Activated CD4-positive, alpha-beta T cell treated with anti-CD3 and anti-CD28 coated beads, Interleukin-2, Interleukin-6, amounts not matched to agents 100 ng/mL and 50 ng/mL, durations not matched to agents 16 hours and 8 hours (primary cell): ENCODE results near the gene PPDPF.
"Not testable (repeated sequence)": the region's sequence is repeated elsewhere in the genome, so short reads cannot be mapped to it uniquely, and the experiment has no call there.

Experiments used
- DNase-seq: peaks from one replicate; pipeline ENCODE4 v3.0.0-alpha.2; 2020

The PPDPF gene, protein sequence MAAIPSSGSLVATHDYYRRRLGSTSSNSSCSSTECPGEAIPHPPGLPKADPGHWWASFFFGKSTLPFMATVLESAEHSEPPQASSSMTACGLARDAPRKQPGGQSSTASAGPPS

DNA sequence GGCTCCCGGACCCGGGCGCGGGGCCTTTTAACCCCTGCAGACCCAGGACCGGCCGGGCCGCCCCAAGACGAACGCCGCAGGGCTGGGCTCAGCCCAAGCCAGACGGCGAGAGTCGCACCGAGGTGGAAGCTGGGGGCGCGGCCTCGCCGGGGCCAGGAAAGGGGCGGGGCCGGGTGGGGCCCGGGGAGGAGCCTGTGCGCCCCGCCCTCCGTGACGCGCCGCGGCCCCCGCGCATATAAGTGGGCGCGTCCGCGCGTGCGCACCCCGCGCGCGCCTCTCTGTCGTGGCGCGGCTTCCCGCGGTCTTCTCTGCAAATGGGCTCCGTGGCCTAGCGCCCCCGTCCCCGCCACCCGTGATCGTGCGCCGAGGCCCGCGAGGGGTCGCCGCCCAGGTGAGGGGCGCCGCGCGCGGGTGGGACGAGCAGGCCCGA is at the start of gene PPDPF:
PPDPF (plus strand) TSS at position 262 of the 430 bp plus-strand sequence. CDS start 544 bp downstream, outside the sequence.
- peak; percentile 90 for DNase-seq

DNA sequence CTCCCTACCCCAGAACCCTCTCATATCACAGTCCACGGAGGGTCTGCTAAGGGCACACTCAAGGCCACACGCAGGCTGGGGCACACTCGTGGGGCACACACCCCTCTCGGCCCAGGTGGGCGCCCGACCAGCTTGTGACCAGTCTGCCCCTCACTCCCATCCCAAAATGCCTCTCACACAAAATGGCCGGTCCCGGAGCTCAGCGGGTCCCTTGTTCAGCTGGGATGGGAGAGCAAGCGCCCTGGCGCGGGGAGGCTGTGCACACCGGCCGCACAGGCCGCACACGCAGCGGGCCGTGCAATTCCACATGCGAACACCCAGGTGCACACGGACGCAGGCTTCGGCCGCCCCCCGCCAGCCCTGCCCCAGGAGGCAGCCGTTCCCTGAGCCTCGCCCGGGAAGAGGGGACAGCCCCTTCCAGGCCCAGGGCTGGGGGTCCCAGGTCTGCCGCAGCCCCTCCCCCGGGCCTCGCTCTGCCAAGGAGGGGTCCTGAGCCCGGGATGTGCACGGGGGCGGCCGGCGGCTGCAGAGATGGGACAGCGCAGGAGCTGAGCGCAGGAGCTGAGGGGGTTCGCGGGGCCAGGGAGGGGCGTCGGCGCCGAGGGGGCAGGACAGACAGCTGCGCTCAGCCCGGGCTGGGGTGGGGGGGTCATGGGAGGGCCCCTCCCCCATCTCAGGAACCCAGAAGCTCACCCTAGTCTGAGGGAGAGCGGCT is 49.4 kb upstream of the PPDPF start:
- no peak for DNase-seq

DNA sequence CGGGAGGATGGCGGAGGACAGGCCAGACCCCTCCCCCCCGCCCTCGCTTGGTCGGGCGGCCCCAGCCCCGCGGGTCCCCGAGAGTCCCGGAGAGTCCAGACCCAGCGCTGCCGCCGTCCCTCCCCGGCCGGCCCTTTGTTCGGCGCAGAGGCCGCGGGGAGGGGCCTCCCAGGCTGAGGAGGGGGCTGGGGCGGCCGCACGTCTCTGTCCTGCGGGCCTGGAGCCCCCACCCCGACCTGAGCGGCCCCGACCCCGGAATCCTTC is 48.9 kb upstream of the PPDPF start:
- DNase-seq: no peak

DNA sequence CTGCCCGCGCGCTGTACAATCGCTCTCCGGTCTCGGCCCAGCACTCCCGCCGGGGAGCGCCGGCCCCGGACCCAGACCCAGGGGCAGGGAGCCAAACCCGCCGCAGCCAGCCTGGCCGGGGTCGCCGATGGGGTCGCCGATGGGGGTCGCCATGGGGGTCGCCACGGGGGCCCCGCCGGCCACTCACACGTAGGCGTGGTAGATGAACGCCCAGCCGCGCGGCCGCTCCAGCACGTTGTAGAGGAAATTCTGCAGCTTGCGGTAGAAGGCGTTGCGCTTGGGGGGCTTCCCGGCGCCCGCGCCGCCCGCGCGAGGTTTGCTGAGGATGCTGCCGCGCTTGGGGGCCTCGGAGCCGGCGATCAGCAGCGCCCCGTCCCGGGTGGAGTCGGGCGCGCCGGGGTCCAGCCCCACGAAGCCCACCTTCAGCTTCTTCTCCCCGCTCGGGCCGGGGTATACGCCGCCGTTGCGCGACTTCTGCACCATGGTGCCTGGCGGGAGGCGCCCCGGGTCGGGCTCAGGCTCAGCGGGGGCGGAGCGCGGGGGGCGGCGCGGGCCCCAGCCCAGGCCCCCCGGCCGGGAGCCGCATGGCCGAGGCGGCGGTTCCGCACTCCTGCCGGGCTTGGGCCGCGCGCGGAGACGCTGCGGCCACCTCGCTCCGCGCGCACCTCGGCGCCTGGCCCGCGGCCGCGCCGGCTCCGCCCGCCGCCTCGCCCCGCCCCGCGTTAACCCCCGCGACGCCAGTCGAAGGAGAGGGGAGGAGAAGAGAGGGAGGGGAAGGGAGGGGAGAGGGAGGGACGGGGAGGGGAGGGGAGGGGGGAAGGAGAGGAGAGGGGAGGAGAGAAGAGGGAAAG is 48.4 kb upstream of the PPDPF start, which contains the start of gene KCNQ2:
KCNQ2 (minus strand) TSS at position 675 of the 851 bp plus-strand sequence; CDS start at position 483, 192 bp downstream.
- DNase-seq: no peak

DNA sequence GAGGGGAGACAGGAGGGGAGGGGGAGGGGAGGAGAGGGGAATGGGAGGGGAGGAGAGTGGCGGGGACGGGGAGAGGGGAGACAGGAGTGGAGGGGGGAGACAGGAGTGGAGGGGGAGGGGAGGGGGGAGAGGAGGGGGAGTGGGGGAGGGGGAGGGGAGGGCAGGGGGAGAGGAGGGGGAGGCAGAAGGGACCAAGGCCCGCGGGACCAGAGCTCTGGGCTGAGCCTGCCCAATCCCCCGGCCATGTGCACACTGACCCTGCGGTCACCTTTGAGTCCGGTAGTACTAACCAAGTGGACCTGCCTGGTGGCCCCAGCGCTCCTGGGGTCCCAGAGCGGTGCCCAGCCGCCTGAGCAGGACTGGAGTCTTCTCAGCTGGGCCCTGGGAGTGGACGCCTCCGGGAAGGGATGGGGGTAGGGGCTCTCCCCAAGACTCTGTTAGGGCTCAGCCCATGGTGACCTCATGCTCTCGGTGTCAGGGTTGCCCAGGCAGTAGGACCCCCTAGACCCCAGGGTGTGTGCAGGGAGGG is 47.6 kb upstream of the PPDPF start:
- no peak for DNase-seq

DNA sequence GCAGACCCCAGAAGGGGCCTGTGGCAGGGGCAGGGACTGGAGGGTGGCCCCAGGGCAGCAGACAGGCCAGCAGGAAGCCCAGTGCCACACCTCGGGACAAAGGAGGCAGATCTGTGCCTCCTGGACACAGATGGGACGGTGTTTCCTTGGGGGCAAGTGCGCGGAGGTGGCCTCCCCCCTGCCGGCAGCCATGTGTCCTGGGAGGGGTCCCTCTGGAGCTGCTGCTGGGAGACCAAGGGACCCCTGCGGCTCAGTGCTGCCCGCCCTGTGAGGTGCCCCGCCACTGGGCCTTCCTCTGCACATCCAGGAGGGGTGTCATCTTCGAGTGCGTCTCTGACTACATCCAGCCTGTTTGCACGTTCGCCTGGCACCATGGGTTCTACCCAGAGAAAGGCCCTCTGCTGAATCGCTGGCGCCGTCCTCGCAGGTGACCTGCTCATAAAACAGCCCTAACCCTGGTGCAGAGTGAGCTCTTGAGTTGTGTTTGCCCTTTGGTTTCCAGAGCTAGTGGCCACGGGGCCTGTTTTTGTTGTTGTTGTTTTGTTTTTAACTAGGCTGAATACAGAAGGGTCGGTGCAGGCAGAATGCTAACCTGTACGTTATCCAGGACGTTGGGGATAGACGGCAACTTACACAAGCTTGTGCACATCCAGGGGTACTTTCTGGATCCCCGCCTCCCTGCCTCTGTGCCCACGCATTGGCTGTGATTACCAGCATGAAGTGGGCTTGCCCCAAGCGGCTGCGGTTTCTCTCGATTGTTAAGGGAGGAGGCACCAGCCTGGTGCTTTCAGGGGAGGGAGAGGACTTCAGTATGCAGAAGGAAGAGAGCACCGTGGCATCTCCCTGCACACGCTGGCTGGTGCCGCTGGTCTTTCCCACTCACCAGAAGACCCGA is 46.8 kb upstream of the PPDPF start:
- DNase-seq: no peak

DNA sequence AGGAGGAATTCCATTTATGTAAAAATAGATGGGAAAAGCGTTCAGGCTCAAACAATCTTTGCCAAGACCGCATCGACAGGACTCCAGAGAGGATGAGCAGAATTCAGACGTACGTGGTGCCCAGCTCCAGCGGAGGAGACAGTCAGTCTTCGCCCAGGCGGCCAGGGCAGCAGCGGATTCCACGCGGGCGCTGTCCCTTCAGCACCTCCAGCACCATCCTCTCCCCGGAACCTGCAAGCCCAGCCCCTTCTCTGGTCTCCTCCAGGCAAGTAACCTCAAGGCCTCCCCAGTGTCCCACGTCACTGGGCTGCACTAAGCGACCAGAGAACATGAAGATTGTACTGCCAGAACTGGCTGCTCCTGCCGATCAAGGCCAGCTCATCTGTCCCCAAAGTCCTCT is 45.4 kb upstream of the PPDPF start:
- no peak for DNase-seq

DNA sequence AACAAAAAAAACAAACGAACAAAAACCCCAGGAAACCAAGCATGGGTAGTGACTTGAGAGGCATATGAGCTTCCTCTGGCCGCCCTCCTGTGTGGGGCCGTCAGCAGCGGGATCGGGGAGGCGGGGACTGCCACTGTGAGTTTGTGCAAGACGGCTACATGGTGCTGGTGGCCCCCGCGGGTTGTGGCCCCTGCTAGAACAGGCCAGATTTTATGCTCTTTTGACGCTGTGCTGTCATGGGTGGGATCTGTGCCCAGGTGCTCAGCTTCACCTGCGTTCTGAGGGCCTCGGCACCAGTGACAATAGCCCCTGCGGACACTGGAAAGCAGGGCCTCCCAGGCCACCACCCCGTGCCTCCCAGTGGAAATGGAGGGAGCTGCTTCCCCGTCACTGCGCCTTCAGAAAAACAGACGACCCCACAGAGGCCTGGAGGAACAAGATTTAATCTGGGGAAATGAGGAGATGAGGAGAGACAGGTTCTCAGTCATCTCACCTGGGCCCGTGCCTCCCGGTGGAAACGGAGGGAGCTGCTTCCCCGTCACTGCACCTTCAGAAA is 43.4 kb upstream of the PPDPF start:
- DNase-seq: no peak

DNA sequence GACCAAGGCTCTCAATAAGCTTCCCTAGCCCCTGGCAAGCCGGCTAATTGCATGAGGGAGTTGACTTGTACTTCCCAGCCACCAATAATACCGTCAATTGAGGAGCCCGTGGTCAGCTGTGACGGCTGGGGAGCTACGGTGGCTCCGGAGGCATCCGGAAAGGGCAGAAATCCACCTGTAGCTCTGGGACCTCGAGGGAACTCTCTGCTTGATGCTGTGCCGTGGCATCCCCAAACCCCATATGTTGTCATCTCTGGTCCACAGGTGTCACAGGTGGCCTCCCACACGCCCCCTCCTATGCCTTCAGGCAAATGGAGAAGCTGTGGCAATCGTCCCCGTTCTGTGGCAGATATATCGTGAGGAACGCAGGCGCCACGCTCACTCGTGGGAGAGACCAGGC is 42.6 kb upstream of the PPDPF start:
- no peak for DNase-seq

DNA sequence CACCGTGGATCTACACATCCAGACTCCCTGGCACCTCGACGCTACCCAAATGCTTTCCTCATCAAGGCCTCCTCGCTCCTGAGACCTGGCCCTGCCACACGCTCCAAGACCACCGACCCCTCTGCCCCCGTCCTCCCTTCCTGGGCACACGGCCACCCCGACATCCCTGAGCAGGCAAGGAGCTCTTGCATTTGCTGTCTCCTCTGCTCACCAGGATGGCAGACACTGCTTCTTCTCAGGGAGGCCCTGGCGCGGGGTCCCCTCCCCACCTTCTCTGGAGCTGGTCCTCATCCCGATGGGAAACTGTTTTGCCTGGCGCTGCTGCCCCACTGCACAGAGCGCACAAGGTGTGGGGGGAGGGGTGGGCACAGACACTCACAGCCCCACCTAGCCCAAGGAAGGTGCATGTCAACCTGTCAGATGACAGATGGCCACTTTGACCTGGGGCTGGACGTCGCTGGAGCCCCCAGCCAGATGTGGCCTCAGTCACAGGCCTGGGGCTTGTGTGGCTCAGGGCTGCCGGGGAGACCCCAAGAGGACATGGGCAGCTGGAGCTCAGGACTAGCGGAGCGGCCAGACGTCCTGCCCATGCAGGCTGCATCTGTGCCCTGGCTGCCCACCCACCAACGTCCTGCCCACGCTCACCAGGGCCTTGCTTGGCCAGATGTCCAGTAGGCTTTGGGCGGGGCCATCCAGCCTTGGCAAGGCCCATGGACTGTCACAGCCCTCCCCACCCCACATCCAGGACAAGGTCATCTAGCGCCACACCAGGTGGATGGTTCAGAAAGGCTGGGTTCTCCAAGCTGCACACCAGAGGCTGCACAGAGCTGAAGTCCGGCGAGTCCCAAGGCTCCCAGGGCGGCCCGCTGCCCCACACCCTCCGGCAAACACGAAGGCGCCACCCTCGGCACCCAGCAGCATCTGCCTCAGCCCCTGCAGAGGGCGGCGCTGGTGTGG is 41.9 kb upstream of the PPDPF start:
- no peak for DNase-seq

DNA sequence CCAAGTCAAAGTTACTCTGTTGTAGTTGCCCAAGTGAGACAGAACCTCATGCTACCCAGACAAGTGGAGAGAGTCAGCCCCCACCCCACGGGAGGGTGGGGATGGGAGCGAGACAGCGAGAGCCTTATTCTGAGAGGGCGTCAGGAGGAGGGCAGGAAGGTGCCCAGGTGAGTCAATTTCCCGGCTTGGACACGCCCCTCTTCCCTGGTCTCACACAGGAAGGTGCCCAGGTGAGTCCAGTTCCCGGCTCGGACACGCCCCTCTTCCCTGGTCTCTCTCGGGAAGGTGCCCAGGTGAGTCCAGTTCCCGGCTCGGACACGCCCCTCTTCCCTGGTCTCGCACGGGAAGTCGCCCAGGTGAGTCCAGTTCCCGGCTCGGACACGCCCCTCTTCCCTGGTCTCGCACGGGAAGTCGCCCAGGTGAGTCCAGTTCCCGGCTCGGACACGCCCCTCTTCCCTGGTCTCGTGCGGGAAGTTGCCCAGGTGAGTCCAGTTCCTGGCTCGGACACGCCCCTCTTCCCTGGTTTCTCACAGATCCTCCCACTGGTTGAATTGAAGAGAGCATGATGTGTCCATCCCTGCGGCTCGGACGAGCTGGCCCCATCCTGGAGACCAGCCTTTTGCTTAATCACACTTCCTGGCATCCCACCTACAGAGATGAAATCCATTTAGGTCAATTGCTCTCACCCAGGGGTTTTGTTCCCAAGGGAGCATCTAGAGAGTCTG is 40.7 kb upstream of the PPDPF start:
- not testable (repeated sequence) for DNase-seq

DNA sequence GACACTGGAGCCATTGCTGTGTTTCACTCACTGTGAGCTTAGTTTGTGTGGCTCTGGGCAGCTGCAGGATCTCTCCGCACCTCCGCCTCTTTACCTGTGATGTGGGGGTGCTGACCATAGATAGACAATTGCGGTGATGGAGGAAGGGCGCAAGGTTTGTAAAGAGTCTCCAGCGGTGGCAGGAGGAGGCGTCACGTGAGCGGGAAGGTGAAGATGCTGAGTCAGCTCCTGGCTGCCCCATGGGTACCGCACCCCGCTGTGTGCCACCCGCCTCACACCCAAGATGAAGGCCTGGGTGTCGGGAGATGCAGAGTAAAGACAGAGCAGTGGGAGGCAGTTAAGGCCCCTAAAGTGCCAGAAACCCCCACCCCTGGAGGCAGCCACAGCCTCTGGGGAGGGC is 39.1 kb upstream of the PPDPF start:
- no peak for DNase-seq

DNA sequence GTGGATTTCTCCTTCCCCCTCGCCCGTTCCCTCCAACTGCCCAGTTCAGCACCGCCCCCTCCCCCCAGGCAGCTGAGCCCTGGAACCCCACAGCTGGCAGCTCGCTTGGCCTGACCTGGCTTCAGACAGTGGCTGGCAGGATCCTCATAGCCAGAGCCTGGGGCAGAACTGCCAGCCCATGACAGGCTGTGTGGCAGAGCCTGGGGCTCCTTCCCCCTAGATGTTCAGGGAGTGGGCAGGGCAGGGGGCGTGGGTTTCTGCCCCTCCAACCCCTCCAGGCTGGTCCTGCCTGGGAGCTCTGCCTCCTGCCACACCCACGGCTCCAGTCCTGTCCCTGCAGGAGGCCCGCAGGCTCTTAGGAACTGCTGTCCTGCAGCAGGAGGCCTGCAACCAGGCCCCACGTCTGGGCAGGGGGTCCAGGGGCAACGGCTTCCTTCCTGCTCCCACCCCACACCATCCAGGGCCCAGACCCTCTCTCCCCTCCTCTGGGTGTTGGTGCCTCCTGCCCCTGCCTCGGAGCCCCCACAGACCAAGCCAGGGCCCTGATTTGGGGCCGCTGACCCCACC is 38.5 kb upstream of the PPDPF start:
- no peak for DNase-seq

DNA sequence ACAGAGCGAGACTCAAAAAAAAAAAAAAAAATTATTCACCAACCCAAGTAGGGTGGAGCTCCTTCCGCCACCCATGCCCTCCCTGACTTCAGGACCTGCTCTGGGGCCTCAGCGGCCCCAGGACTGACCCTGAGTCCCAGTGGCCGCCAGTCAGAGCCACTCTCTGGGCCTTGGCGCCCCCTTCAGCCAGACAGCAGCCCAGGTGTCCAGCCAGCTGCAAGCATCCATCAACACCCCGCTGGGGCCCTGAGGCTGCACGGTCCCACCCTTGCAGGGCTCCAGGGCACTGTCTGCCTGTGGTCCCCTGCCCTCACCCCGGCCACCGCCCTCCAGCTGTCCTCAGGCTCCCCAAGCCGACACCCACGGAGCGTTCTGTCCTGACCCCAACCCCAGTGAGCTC is 36.7 kb upstream of the PPDPF start:
- DNase-seq: no peak

DNA sequence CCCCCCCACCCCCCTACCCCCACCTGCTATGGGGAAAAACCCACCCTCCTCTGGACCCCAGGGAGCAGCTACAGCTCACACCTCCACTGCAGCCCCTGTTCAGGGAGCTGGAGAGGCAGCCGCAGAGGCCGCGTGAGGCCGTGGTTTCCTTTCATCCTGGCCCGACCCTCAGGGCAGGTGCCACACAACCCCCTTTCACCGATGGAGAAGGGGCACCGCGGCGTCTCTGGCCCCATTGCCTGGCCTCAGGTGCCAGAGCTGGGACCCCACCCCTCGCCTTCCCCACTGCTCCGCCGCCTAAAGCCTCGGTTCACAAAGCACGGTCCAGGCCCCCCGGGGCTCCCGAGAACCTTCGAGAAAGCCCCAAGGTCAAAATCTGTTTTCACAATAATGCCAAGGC is 36.3 kb upstream of the PPDPF start:
- no peak for DNase-seq

DNA sequence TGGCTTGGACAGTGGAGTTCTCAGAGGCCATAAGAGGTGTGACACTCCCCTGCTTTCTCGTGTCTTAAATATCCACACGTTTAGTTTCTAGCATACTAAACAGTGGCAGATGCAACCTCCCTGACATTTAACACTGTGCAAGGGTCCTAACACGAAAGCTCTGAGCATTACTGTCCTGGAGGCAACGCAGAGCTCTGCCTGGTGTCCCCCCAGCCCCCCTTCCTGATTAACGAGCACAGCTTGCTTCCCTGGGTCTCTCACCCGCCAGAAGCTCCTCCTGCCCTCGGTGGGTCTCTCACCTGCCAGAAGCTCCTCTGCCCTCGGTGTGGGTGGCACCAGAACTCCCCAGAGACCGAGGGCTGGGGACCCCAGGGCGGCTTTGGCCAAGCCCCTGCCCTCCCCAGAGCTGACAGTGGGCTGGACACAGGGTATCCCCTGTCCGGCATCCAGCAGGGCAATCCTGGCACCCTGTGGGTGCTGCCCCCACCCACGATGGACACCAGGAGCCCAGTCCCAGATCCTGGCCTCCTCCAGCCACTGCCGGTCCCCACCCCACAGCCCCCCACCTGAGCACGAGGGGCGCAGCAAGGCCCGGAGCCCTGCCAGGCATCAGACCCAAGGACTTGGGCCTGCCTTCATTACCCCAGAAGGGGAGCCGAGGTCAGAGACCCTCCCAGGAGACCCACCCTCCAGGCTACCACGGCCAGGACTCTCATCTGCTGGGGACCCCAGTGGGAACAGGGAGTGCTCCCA is 35.7 kb upstream of the PPDPF start:
- no peak for DNase-seq

DNA sequence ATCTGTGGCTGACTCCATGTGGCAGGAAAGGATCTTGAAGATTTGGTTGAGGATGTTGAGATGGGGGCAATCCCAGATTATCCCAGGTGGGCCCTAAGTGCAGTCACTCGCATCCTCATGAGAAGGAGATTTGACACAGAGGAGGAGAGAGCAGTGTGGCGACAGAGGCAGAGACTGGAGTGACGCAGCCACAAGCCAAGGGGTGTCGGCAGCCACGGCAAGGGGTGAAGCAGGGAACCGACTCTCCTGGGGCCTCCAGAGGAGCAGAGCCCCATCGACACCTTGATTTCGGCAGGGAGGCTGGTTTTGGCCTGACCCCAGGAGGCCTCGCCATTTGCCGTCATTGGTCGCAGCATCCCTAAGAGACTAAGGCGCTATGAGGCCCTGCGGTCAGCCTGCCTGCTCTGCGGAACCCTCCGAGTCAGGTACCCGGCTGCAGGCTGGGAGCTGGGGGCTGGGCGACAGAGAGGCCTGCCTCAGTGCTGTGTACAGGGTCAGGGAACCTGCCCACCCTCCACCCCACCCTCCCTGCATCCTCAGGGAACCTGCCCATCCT is 34.2 kb upstream of the PPDPF start:
- DNase-seq: no peak

DNA sequence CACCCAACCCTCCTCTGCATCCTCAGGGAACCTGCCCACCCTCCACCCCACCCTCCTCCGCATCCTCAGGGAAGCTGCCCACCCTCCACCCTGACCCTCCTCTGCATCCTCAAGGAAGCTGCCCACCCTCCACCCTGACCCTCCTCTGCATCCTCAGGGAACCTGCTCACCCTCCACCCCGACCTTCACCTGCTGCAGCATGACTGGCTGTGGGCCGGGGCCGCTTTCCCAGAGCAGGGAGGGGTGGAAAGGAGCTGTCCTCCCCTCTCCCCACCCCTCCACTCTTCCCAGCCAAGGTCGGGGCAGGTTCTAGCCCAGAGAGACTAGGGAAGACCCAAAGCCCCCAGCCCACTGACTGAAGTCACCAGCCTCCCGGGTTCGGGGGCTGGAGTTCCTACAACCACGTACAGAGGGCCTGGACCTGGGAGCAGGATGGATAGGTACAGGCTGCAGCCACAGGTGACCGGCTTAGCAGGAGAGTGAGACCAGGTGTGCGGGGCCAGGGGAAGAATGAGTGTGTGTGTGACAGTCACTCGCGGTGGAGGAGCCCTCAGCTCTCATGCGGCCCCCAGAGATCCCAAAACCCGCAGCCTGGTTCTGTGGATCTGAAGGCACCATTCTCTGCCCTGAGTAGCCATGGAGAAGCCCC is 33.3 kb upstream of the PPDPF start:
- DNase-seq: no peak
